K562 (cell line): ENCODE results near the gene DCAF12. TPM values are rescaled to one million over a fixed set of nuclear protein-coding genes. Genes with fewer than 3 reads are reported as not detected.

ENCODE experiments used
- CBX1 ChIP-seq: sonication (generic); IDR thresholded peaks from 2 replicates; pipeline ENCODE4 v1.6.1; 2016; ENCODE audit warnings: antibody characterized with exemption, low read depth, mild to moderate bottlenecking
- ILF3 ChIP-seq: fragments of 450-650 bp; IDR thresholded peaks from 2 replicates; pipeline ENCODE4 v1.6.1; 2018; ENCODE audit warnings: antibody characterized with exemption, mild to moderate bottlenecking, moderate library complexity, borderline replicate concordance
- KHSRP ChIP-seq: fragments of 450-650 bp; IDR thresholded peaks from 2 replicates; pipeline ENCODE4 v1.6.1; 2017
- NBN ChIP-seq: fragments of 450-650 bp; IDR thresholded peaks from 2 replicates; pipeline ENCODE4 v1.6.1; 2016; ENCODE audit warnings: low read depth, mild to moderate bottlenecking
- POLR3G ChIP-seq: IDR thresholded peaks from 2 replicates; pipeline ENCODE4 v1.6.1; 2011; ENCODE audit not compliant: insufficient read length, insufficient replicate concordance; ENCODE audit errors: extremely low read depth
- ZNF449 ChIP-seq: fragments of 250-450 bp; sonication (Bioruptor Pico); IDR thresholded peaks from 2 replicates; pipeline ENCODE4 v1.8.0; 2022; ENCODE audit warnings: moderate library complexity, mild to moderate bottlenecking, inconsistent platforms
- polyA plus RNA-seq, 8 experiments: library from polyadenylated mRNA; depleted of rRNA in 4 of 8; stranded (reverse) in 5 of 8; unstranded in 3 of 8; fragments of >200 nt; fragmentation: Nextera tagmentation in 2 of 8; fragmentation: Illumina TruSeq in 1 of 8; extraction: Ambion mirVana in 2 of 8; extraction: Trizol in 1 of 8; gene quantifications; 2 replicates each; pipeline versions ENCODE4 v1.2.1 to v1.2.3, GENCODE V29; 2011 to 2014; ENCODE audit warnings: inconsistent platforms in 1 of 8, missing spikeins in 1 of 8
- total RNA-seq, 7 experiments: library from RNA; depleted of rRNA in 6 of 7; stranded (reverse); fragments of >200 nt in 6 of 7; fragmentation: Illumina TruSeq in 2 of 7; extraction: Trizol in 2 of 7; gene quantifications; 2 replicates each; pipeline versions ENCODE4 v1.2.1 to v1.2.3, GENCODE V29; 2011 to 2021; ENCODE audit warnings: low replicate concordance in 1 of 7
- TF ChIP-seq, protein P1 (sequence below): fragments of 250-450 bp; sonication (Bioruptor Pico); IDR thresholded peaks from 2 replicates; pipeline ENCODE4 v1.4.0; 2020

The DCAF12 gene
- total and polyA plus RNA-seq, 9 of the 15 experiments (the other 6 are each of a cell fraction or from before 2014, with no cell fraction given): 10.9 to 59.6 (median 30.8) TPM

- no peak for TF ChIP-seq POLR3G
- peak; percentile 83 for TF ChIP-seq KHSRP
- no peak for TF ChIP-seq ZNF449 (CRISPR knock-in tag)
- TF ChIP-seq, protein P1, sequence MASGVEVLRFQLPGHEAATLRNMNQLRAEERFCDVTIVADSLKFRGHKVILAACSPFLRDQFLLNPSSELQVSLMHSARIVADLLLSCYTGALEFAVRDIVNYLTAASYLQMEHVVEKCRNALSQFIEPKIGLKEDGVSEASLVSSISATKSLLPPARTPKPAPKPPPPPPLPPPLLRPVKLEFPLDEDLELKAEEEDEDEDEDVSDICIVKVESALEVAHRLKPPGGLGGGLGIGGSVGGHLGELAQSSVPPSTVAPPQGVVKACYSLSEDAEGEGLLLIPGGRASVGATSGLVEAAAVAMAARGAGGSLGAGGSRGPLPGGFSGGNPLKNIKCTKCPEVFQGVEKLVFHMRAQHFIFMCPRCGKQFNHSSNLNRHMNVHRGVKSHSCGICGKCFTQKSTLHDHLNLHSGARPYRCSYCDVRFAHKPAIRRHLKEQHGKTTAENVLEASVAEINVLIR: peak; percentile 93
- TF ChIP-seq ILF3: 0 out of 2 replicates have a peak, but pooled peaks have one; percentile 40
- peak; percentile 80 for TF ChIP-seq NBN
- TF ChIP-seq CBX1: peak; percentile 7; the same call in 1 of the 2 replicates
Observed at GRCh38 chr9:34048727-34049629, 77.5 kb downstream of the DCAF12 start, which contains the start of gene UBAP2 (continued).
